HepG2 (cell line): ENCODE data around the gene MLC1. TPM values are rescaled to one million over a fixed set of nuclear protein-coding genes. Genes with fewer than 3 reads are reported as not detected.

Experiments used
- polyA plus RNA-seq, 8 experiments: library from polyadenylated mRNA; depleted of rRNA in 3 of 8; stranded (reverse) in 7 of 8; unstranded in 1 of 8; fragments of >200 nt; fragmentation: Illumina TruSeq in 4 of 8; extraction: Trizol in 4 of 8; gene quantifications; 2 replicates each; pipeline versions ENCODE4 v1.2.1 to v1.2.3, GENCODE V29; 2011 to 2016; ENCODE audit warnings: low read depth in 4 of 8, missing spikeins in 1 of 8, mixed read lengths in 1 of 8; ENCODE audit not compliant: insufficient read depth in 1 of 8
- total RNA-seq, 5 experiments: library from RNA; depleted of rRNA; stranded (reverse); fragments of >200 nt; fragmentation: Illumina TruSeq; extraction: Trizol; gene quantifications; 2 replicates each; pipeline ENCODE4 v1.2.3, GENCODE V29; 2016; ENCODE audit warnings: low read depth in 1 of 5
- TF ChIP-seq, protein P1 (sequence below): sonication (generic); formaldehyde crosslinking; IDR thresholded peaks from 2 replicates; pipeline ENCODE4 v1.4.0; 2020; ENCODE audit warnings: mild to moderate bottlenecking, missing genetic modification reagents

MLC1 gene
- total and polyA plus RNA-seq, 2 of the 13 experiments (the other 11 are each of a cell fraction or from before 2014, with no cell fraction given), result not detected

DNA sequence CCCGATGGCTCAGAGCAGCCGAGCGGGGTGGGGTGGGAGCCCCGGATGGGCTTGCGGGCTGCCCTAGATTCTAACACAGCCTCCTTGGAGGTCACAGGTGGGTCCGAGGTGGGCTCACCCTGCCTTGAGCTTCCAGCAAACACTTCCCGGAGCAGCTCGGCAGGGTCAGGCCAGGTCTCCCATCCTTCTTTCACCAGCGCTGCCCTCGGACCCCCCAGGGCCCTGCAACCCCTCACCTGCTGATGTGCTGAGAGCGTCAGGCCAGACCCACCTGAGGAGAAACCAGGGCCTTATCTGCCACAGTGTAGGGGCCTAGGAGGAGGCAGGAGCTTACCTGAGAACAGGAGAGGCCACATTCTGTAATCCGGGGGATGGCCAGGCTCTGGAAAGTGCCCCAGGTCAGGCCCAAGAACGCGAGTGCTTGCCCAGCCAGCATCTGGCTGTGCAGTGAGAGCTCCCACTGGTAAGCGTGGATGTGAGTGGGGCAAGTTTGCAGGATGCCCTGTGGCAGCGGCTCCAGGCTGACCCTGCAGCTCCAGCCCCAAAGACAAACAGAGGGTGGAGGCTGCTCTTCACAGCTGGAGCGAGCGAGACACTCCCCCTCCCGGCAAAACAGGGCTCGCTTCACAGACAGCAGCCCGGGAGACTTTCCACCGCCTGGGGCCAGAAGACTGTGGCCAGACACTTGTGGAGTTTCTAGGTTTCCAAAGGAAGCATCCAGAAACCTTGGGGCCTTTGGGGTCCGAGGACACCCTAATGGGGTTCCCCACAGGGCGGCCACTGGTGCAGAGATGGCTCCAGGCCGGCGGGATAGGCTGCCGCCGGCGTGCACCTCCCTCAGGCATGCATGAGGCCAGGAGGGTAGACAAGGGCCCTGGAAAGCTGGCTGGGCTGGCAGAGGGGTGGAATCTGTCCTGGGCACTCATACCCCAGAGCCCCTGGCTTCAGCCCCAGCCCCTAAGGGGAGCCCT is 72.7 kb downstream of the MLC1 start, which contains the start of gene IL17REL (continued):
- TF ChIP-seq, protein P1, sequence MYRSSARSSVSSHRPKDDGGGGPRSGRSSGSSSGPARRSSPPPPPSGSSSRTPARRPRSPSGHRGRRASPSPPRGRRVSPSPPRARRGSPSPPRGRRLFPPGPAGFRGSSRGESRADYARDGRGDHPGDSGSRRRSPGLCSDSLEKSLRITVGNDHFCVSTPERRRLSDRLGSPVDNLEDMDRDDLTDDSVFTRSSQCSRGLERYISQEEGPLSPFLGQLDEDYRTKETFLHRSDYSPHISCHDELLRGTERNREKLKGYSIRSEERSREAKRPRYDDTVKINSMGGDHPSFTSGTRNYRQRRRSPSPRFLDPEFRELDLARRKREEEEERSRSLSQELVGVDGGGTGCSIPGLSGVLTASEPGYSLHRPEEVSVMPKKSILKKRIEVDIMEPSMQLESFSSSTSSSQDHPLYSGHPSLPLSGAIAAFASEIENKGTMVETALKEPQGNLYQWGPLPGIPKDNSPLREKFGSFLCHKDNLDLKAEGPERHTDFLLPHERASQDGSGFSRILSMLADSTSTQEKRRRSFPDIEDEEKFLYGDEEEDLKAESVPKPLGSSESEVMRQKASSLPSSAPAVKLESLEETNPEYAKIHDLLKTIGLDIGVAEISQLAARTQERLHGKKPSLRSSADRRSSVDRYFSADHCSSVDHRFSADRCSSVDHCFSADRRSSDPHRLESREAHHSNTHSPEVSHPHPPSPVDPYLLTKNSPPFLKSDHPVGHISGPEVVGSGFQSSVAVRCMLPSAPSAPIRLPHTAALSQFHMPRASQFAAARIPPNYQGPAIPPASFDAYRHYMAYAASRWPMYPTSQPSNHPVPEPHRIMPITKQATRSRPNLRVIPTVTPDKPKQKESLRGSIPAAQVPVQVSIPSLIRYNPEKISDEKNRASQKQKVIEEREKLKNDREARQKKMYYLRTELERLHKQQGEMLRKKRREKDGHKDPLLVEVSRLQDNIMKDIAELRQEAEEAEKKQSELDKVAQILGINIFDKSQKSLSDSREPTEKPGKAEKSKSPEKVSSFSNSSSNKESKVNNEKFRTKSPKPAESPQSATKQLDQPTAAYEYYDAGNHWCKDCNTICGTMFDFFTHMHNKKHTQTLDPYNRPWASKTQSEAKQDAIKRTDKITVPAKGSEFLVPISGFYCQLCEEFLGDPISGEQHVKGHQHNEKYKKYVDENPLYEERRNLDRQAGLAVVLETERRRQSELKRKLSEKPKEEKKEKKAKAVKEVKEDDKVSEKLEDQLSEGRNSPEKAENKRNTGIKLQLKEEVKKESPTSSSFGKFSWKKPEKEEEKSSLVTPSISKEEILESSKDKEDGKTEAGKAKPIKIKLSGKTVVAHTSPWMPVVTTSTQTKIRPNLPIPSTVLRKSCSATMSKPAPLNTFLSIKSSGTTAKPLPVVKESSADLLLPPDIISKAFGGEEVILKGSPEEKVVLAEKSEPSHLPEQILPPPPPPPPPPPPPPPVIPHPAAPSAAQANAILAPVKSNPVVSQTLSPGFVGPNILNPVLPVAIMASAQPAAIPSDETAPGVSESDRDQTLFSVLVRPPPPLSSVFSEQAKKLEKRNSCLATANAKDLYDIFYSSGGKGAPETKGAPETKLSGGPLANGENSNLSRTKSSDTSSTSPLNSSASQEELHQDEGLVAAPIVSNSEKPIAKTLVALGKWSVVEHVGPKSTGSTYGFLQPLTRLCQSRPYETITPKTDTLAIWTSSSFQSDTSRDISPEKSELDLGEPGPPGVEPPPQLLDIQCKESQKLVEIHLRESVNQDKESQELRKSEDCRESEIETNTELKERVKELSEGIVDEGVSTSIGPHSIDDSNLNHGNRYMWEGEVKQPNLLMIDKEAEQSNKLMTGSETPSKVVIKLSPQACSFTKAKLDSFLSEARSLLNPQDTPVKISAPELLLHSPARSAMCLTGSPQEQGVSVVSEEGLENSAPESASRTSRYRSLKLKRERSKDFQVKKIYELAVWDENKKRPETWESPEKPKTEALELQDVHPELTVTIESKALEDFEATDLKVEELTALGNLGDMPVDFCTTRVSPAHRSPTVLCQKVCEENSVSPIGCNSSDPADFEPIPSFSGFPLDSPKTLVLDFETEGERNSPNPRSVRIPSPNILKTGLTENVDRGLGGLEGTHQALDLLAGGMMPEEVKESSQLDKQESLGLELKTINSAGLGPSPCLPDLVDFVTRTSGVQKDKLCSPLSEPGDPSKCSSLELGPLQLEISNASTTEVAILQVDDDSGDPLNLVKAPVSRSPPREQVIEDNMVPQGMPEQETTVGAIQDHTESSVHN (CRISPR knock-in tag), result no peak
- TF ChIP-seq, all 625 proteins: peak for 4
